K562 (cell line): ENCODE results near the gene WHAMM. TPM values are rescaled to one million over a fixed set of nuclear protein-coding genes. Genes with fewer than 3 reads are reported as not detected.
A peak's percentile ranks its signal among the peaks of the same experiment; 100 is the strongest.

Experiments
- MAZ ChIP-seq, 2 experiments: fragments of 450-650 bp in 1 of 2; sonication (generic) in 1 of 2; formaldehyde crosslinking; IDR thresholded peaks in 1 of 2; conservative IDR thresholded peaks in 1 of 2; 2 replicates each; pipeline versions ENCODE4 v1.4.0 to v1.5.0; 2020; ENCODE audit warnings: mild to moderate bottlenecking in 1 of 2, missing genetic modification reagents in 1 of 2
- SP2 ChIP-seq: IDR thresholded peaks from 2 replicates; pipeline ENCODE4 v1.6.1; 2011; ENCODE audit warnings: mild to moderate bottlenecking, low read depth, low read length, moderate library complexity; ENCODE audit not compliant: poor library complexity, severe bottlenecking; ENCODE audit errors: extremely low read depth
- ZBTB17 ChIP-seq: fragments of 450-650 bp; formaldehyde crosslinking; IDR thresholded peaks from 2 replicates; pipeline ENCODE4 v1.4.0; 2020; ENCODE audit warnings: mild to moderate bottlenecking
- polyA plus RNA-seq, 8 experiments: library from polyadenylated mRNA; depleted of rRNA in 4 of 8; stranded (reverse) in 5 of 8; unstranded in 3 of 8; fragments of >200 nt; fragmentation: Nextera tagmentation in 2 of 8; fragmentation: Illumina TruSeq in 1 of 8; extraction: Ambion mirVana in 2 of 8; extraction: Trizol in 1 of 8; gene quantifications; 2 replicates each; pipeline versions ENCODE4 v1.2.1 to v1.2.3, GENCODE V29; 2011 to 2014; ENCODE audit warnings: inconsistent platforms in 1 of 8, missing spikeins in 1 of 8
- total RNA-seq, 7 experiments: library from RNA; depleted of rRNA in 6 of 7; stranded (reverse); fragments of >200 nt in 6 of 7; fragmentation: Illumina TruSeq in 2 of 7; extraction: Trizol in 2 of 7; gene quantifications; 2 replicates each; pipeline versions ENCODE4 v1.2.1 to v1.2.3, GENCODE V29; 2011 to 2021; ENCODE audit warnings: low replicate concordance in 1 of 7
- TF ChIP-seq, protein P1 (sequence below): IDR thresholded peaks from 2 replicates; pipeline ENCODE4 v1.6.1; 2016; ENCODE audit warnings: missing genetic modification characterization, missing compliant biosample characterization
- TF ChIP-seq, protein P2 (sequence below): sonication (generic); formaldehyde crosslinking; IDR thresholded peaks from 2 replicates; pipeline ENCODE4 v1.4.0; 2020; ENCODE audit warnings: mild to moderate bottlenecking, missing genetic modification reagents
- TF ChIP-seq, protein P3 (sequence below): fragments of 200-600 bp; sonication (generic); IDR thresholded peaks from one replicate; pipeline ENCODE4 v1.6.1; 2012; ENCODE audit warnings: mild to moderate bottlenecking, low read depth, low read length, inconsistent platforms
- TF ChIP-seq, protein P4 (sequence below): sonication (generic); formaldehyde crosslinking; IDR thresholded peaks from 2 replicates; pipeline ENCODE4 v1.8.1; 2023; ENCODE audit warnings: mild to moderate bottlenecking, missing genetic modification reagents

WHAMM gene
- total and polyA plus RNA-seq, 9 of the 15 experiments (the other 6 are each of a cell fraction or from before 2014, with no cell fraction given) = 2.0 to 4.8 (median 3.6) TPM

DNA sequence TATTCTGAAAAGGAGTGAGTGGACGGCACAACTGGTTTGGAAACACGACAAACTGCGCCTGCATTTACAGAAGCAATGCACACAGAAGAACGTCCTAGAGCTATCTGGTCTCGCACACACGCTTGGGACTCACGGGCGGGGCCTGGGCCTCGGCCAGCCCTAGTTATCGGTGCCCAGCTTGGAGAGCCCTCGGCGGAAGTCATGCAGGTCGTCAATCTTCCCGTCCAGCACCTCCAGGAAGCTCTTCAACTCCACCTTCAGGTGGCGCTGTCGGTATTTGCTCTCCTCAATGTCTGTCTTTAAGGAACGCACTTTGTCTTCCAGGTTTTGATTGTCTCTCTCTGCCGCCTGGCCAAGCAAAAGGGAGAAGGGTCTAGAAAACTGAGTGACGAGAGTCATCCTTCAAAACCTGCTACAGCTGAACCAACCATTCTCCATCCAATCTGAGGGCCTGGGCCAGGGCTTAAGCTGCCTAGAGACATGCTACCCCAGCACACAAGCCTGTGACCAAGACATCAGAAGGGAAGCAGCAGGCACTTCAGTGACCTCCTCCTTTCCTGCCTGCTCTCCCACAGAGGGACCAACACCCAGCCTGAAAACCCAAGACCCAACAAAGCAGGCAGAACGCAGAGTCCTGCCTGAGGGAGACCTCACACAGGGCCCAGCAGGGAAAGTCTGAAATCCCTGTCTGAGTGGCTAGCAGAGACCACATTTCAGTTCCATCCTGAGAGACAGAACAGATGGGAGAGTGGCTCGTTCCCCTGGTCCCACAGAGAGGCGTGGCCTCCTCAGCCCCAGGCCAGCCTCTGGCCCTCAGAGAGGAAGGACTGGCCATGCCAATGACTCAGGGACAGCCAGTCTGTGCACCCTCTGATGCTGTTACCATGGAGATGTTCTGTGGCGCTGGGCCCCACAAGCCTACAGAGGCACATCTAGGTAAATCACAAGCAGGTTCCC is 40.4 kb downstream of the WHAMM start (continued):
- TF ChIP-seq, protein P1, sequence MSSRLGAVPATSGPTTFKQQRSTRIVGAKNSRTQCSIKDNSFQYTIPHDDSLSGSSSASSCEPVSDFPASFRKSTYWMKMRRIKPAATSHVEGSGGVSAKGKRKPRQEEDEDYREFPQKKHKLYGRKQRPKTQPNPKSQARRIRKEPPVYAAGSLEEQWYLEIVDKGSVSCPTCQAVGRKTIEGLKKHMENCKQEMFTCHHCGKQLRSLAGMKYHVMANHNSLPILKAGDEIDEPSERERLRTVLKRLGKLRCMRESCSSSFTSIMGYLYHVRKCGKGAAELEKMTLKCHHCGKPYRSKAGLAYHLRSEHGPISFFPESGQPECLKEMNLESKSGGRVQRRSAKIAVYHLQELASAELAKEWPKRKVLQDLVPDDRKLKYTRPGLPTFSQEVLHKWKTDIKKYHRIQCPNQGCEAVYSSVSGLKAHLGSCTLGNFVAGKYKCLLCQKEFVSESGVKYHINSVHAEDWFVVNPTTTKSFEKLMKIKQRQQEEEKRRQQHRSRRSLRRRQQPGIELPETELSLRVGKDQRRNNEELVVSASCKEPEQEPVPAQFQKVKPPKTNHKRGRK (tag) = no peak
- TF ChIP-seq MAZ (CRISPR knock-in tag; conservative IDR thresholded peaks at IDR 0.05 in 1 of 2, IDR thresholded peaks at IDR 0.05 in 1 of 2) (peak; percentile 77 to 83), ZBTB17 (CRISPR knock-in tag) (0 out of 2 replicates have a peak, but pooled peaks have one; percentile 17), SP2 (no peak)
- TF ChIP-seq, protein P2, sequence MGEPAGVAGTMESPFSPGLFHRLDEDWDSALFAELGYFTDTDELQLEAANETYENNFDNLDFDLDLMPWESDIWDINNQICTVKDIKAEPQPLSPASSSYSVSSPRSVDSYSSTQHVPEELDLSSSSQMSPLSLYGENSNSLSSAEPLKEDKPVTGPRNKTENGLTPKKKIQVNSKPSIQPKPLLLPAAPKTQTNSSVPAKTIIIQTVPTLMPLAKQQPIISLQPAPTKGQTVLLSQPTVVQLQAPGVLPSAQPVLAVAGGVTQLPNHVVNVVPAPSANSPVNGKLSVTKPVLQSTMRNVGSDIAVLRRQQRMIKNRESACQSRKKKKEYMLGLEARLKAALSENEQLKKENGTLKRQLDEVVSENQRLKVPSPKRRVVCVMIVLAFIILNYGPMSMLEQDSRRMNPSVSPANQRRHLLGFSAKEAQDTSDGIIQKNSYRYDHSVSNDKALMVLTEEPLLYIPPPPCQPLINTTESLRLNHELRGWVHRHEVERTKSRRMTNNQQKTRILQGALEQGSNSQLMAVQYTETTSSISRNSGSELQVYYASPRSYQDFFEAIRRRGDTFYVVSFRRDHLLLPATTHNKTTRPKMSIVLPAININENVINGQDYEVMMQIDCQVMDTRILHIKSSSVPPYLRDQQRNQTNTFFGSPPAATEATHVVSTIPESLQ = peak; percentile 46; the same call in 1 of the 2 replicates
- TF ChIP-seq, protein P3, sequence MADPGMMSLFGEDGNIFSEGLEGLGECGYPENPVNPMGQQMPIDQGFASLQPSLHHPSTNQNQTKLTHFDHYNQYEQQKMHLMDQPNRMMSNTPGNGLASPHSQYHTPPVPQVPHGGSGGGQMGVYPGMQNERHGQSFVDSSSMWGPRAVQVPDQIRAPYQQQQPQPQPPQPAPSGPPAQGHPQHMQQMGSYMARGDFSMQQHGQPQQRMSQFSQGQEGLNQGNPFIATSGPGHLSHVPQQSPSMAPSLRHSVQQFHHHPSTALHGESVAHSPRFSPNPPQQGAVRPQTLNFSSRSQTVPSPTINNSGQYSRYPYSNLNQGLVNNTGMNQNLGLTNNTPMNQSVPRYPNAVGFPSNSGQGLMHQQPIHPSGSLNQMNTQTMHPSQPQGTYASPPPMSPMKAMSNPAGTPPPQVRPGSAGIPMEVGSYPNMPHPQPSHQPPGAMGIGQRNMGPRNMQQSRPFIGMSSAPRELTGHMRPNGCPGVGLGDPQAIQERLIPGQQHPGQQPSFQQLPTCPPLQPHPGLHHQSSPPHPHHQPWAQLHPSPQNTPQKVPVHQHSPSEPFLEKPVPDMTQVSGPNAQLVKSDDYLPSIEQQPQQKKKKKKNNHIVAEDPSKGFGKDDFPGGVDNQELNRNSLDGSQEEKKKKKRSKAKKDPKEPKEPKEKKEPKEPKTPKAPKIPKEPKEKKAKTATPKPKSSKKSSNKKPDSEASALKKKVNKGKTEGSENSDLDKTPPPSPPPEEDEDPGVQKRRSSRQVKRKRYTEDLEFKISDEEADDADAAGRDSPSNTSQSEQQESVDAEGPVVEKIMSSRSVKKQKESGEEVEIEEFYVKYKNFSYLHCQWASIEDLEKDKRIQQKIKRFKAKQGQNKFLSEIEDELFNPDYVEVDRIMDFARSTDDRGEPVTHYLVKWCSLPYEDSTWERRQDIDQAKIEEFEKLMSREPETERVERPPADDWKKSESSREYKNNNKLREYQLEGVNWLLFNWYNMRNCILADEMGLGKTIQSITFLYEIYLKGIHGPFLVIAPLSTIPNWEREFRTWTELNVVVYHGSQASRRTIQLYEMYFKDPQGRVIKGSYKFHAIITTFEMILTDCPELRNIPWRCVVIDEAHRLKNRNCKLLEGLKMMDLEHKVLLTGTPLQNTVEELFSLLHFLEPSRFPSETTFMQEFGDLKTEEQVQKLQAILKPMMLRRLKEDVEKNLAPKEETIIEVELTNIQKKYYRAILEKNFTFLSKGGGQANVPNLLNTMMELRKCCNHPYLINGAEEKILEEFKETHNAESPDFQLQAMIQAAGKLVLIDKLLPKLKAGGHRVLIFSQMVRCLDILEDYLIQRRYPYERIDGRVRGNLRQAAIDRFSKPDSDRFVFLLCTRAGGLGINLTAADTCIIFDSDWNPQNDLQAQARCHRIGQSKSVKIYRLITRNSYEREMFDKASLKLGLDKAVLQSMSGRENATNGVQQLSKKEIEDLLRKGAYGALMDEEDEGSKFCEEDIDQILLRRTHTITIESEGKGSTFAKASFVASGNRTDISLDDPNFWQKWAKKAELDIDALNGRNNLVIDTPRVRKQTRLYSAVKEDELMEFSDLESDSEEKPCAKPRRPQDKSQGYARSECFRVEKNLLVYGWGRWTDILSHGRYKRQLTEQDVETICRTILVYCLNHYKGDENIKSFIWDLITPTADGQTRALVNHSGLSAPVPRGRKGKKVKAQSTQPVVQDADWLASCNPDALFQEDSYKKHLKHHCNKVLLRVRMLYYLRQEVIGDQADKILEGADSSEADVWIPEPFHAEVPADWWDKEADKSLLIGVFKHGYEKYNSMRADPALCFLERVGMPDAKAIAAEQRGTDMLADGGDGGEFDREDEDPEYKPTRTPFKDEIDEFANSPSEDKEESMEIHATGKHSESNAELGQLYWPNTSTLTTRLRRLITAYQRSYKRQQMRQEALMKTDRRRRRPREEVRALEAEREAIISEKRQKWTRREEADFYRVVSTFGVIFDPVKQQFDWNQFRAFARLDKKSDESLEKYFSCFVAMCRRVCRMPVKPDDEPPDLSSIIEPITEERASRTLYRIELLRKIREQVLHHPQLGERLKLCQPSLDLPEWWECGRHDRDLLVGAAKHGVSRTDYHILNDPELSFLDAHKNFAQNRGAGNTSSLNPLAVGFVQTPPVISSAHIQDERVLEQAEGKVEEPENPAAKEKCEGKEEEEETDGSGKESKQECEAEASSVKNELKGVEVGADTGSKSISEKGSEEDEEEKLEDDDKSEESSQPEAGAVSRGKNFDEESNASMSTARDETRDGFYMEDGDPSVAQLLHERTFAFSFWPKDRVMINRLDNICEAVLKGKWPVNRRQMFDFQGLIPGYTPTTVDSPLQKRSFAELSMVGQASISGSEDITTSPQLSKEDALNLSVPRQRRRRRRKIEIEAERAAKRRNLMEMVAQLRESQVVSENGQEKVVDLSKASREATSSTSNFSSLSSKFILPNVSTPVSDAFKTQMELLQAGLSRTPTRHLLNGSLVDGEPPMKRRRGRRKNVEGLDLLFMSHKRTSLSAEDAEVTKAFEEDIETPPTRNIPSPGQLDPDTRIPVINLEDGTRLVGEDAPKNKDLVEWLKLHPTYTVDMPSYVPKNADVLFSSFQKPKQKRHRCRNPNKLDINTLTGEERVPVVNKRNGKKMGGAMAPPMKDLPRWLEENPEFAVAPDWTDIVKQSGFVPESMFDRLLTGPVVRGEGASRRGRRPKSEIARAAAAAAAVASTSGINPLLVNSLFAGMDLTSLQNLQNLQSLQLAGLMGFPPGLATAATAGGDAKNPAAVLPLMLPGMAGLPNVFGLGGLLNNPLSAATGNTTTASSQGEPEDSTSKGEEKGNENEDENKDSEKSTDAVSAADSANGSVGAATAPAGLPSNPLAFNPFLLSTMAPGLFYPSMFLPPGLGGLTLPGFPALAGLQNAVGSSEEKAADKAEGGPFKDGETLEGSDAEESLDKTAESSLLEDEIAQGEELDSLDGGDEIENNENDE = no peak
- TF ChIP-seq, protein P4, sequence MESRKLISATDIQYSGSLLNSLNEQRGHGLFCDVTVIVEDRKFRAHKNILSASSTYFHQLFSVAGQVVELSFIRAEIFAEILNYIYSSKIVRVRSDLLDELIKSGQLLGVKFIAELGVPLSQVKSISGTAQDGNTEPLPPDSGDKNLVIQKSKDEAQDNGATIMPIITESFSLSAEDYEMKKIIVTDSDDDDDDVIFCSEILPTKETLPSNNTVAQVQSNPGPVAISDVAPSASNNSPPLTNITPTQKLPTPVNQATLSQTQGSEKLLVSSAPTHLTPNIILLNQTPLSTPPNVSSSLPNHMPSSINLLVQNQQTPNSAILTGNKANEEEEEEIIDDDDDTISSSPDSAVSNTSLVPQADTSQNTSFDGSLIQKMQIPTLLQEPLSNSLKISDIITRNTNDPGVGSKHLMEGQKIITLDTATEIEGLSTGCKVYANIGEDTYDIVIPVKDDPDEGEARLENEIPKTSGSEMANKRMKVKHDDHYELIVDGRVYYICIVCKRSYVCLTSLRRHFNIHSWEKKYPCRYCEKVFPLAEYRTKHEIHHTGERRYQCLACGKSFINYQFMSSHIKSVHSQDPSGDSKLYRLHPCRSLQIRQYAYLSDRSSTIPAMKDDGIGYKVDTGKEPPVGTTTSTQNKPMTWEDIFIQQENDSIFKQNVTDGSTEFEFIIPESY (CRISPR knock-in tag) = 0 out of 2 replicates have a peak, but pooled peaks have one; percentile 29
